IMR-90 (cell line): ENCODE data around the gene STARD13. TPM values are rescaled to one million over a fixed set of nuclear protein-coding genes. Genes with fewer than 3 reads are reported as not detected.

Experiments
- ATAC-seq: fragments of 200-7000 bp; cut with Tn5 transposase; 2 replicates; pipeline ENCODE4 v1.9.1; 2020; ENCODE audit warnings: low read depth, mild to moderate bottlenecking, moderate library complexity
- BruUV-seq: library from RNA; stranded (reverse); fragments of 400-500 nt; replicated peaks from 2 replicates; lab custom pipeline; 2021; lab: Mats Ljungman, UMichigan
- CTCF ChIA-PET: fragments of 300-600 bp; formaldehyde crosslinking; extraction: SDS; loops from one replicate; lab custom pipeline; 2021; ENCODE audit warnings: antibody characterized with exemption; lab: Yijun Ruan, JAX
- POLR2A ChIA-PET: fragments of 300-600 bp; sonication (Branson Sonifier 250); formaldehyde crosslinking; loops from one replicate; lab custom pipeline; 2022; ENCODE audit warnings: antibody characterized with exemption; ENCODE audit not compliant: unreplicated experiment; lab: Charles Lee
- DNase-seq: peaks from one replicate; pipeline ENCODE4 v3.0.0; 2013
- H2AFZ ChIP-seq: replicated peaks from 2 replicates; pipeline ENCODE3; 2013; ENCODE audit warnings: low read length, mild to moderate bottlenecking; ENCODE audit not compliant: poor library complexity
- H2AK5ac ChIP-seq: 2 replicates; pipeline ENCODE4 v1.6.1; 2013; ENCODE audit warnings: low read depth, low read length, inconsistent platforms
- H2AK9ac ChIP-seq: replicated peaks from 2 replicates; pipeline ENCODE3; 2013; ENCODE audit warnings: mild to moderate bottlenecking, low read depth, low read length, moderate library complexity; ENCODE audit not compliant: poor library complexity
- H2BK120ac ChIP-seq: 2 replicates; pipeline ENCODE4 v1.6.1; 2013; ENCODE audit warnings: low read depth, low read length, inconsistent platforms
- H2BK15ac ChIP-seq: 3 replicates; pipeline ENCODE4 v1.6.1; 2013; ENCODE audit warnings: low read depth, low read length, inconsistent platforms
- H2BK20ac ChIP-seq: 2 replicates; pipeline ENCODE4 v1.6.1; 2013; ENCODE audit warnings: low read depth, mild to moderate bottlenecking, inconsistent platforms, low read length, moderate library complexity
- H2BK5ac ChIP-seq: 2 replicates; pipeline ENCODE4 v1.6.1; 2013; ENCODE audit warnings: mild to moderate bottlenecking, low read depth, low read length, inconsistent platforms; ENCODE audit not compliant: poor library complexity, severe bottlenecking
- H3K14ac ChIP-seq: replicated peaks from 2 replicates; pipeline ENCODE4 v1.6.1; 2013; ENCODE audit warnings: low read depth, low read length, inconsistent platforms
- H3K18ac ChIP-seq: 2 replicates; pipeline ENCODE4 v1.6.1; 2013; ENCODE audit warnings: low read depth, low read length, control low read depth
- H3K23ac ChIP-seq: 2 replicates; pipeline ENCODE4 v1.6.1; 2013; ENCODE audit warnings: low read depth, low read length, inconsistent platforms
- H3K27ac ChIP-seq: 2 replicates; pipeline ENCODE4 v1.5.1; 2013; ENCODE audit warnings: mild to moderate bottlenecking, control low read depth, low read length; ENCODE audit not compliant: insufficient read depth
- H3K27me3 ChIP-seq: 2 replicates; pipeline ENCODE4 v1.6.1; 2013; ENCODE audit warnings: low read length; ENCODE audit not compliant: control insufficient read depth, insufficient read depth
- H3K36me3 ChIP-seq: 2 replicates; pipeline ENCODE4 v1.6.1; 2013; ENCODE audit warnings: low read length, mixed read lengths; ENCODE audit not compliant: control insufficient read depth, insufficient read depth
- H3K4ac ChIP-seq: 2 replicates; pipeline ENCODE4 v1.6.1; 2013; ENCODE audit warnings: low read depth, low read length, inconsistent platforms
- H3K4me1 ChIP-seq: 2 replicates; pipeline ENCODE4 v1.6.1; 2013; ENCODE audit warnings: low read length, mixed read lengths; ENCODE audit not compliant: control insufficient read depth, insufficient read depth
- H3K4me2 ChIP-seq: 2 replicates; pipeline ENCODE4 v1.6.1; 2013; ENCODE audit warnings: low read depth, mild to moderate bottlenecking, control low read depth, low read length, moderate library complexity
- H3K4me3 ChIP-seq: 2 replicates; pipeline ENCODE4 v1.5.1; 2013; ENCODE audit warnings: low read depth, mild to moderate bottlenecking, control low read depth, low read length, moderate library complexity; ENCODE audit not compliant: insufficient read depth
- H3K56ac ChIP-seq: 2 replicates; pipeline ENCODE4 v1.6.1; 2013; ENCODE audit warnings: low read length, inconsistent platforms; ENCODE audit not compliant: insufficient read depth; ENCODE audit errors: extremely low read depth
- H3K79me1 ChIP-seq, 2 experiments: 2 replicates each; pipeline ENCODE4 v1.6.1; 2013; ENCODE audit warnings: low read length in 2 of 2, inconsistent platforms in 1 of 2, low read depth in 1 of 2
- H3K9ac ChIP-seq: 2 replicates; pipeline ENCODE4 v1.6.1; 2013; ENCODE audit warnings: low read depth, low read length, control low read depth
- H3K9me1 ChIP-seq: 2 replicates; pipeline ENCODE4 v1.6.1; 2013; ENCODE audit warnings: low read length, inconsistent platforms; ENCODE audit not compliant: insufficient read depth
- H3K9me3 ChIP-seq: 2 replicates; pipeline ENCODE4 v1.6.1; 2013; ENCODE audit warnings: low read length; ENCODE audit not compliant: control insufficient read depth, insufficient read depth
- H4K20me1 ChIP-seq: 2 replicates; pipeline ENCODE4 v1.6.1; 2013; ENCODE audit warnings: low read length, inconsistent platforms; ENCODE audit not compliant: insufficient read depth
- H4K5ac ChIP-seq: 2 replicates; pipeline ENCODE4 v1.6.1; 2013; ENCODE audit warnings: mild to moderate bottlenecking, low read depth, low read length, control low read depth
- H4K8ac ChIP-seq, 2 experiments: 2 replicates each; pipeline ENCODE4 v1.6.1; 2013; ENCODE audit warnings: low read depth in 2 of 2, low read length in 2 of 2, control low read depth in 1 of 2, inconsistent platforms in 1 of 2
- H4K91ac ChIP-seq: 2 replicates; pipeline ENCODE4 v1.6.1; 2013; ENCODE audit warnings: low read depth, low read length, inconsistent platforms; ENCODE audit not compliant: insufficient read depth
- BHLHE40 ChIP-seq: fragments of 150-350 bp; IDR thresholded peaks from 2 replicates; pipeline ENCODE4 v1.6.1; 2016; ENCODE audit warnings: mild to moderate bottlenecking, low read depth, low read length
- CEBPB ChIP-seq: IDR thresholded peaks from 2 replicates; pipeline ENCODE4 v1.6.1; 2012; ENCODE audit warnings: low read depth, low read length, improper control_type of control experiment
- CHD1 ChIP-seq: IDR thresholded peaks from 2 replicates; pipeline ENCODE4 v1.6.1; 2012; ENCODE audit warnings: low read depth, low read length, improper control_type of control experiment
- CTCF ChIP-seq: conservative IDR thresholded peaks from 2 replicates; pipeline ENCODE4 v1.5.1; 2012; ENCODE audit warnings: mild to moderate bottlenecking, low read depth, low read length, improper control_type of control experiment
- ELK1 ChIP-seq: fragments of 150-350 bp; IDR thresholded peaks from 2 replicates; pipeline ENCODE4 v1.6.1; 2016; ENCODE audit warnings: low read depth, mild to moderate bottlenecking, low read length, moderate library complexity, borderline replicate concordance
- FOS ChIP-seq: fragments of 150-350 bp; IDR thresholded peaks from 2 replicates; pipeline ENCODE4 v1.6.1; 2016; ENCODE audit warnings: low read depth, low read length
- MAFK ChIP-seq: IDR thresholded peaks from 2 replicates; pipeline ENCODE4 v1.6.1; 2012; ENCODE audit warnings: low read depth, low read length, improper control_type of control experiment
- MAZ ChIP-seq: IDR thresholded peaks from 2 replicates; pipeline ENCODE4 v1.6.1; 2012; ENCODE audit warnings: low read depth, mild to moderate bottlenecking, low read length, improper control_type of control experiment, moderate library complexity, borderline replicate concordance
- MXI1 ChIP-seq: IDR thresholded peaks from 2 replicates; pipeline ENCODE4 v1.6.1; 2012; ENCODE audit warnings: low read depth, mild to moderate bottlenecking, low read length, moderate library complexity, borderline replicate concordance
- NFE2L2 ChIP-seq: fragments of 150-350 bp; IDR thresholded peaks from 2 replicates; pipeline ENCODE4 v1.6.1; 2016; ENCODE audit warnings: low read depth, mild to moderate bottlenecking, low read length
- POLR2A ChIP-seq: IDR thresholded peaks from 2 replicates; pipeline ENCODE4 v1.6.1; 2012; ENCODE audit warnings: mild to moderate bottlenecking, low read depth, low read length
- RAD21 ChIP-seq: IDR thresholded peaks from 2 replicates; pipeline ENCODE4 v1.6.1; 2012; ENCODE audit warnings: low read length, improper control_type of control experiment
- RCOR1 ChIP-seq: IDR thresholded peaks from 2 replicates; pipeline ENCODE4 v1.6.1; 2012; ENCODE audit warnings: mild to moderate bottlenecking, low read length, improper control_type of control experiment; ENCODE audit not compliant: insufficient replicate concordance
- RFX5 ChIP-seq: IDR thresholded peaks from 2 replicates; pipeline ENCODE4 v1.8.0; 2012; ENCODE audit warnings: low read depth, mild to moderate bottlenecking, low read length, moderate library complexity
- SMC3 ChIP-seq: fragments of 150-350 bp; IDR thresholded peaks from 2 replicates; pipeline ENCODE4 v1.6.1; 2016; ENCODE audit warnings: low read depth, mild to moderate bottlenecking, antibody characterized with exemption, low read length, moderate library complexity
- WGBS, 2 experiments: methylation state at CpG; one replicate each; pipeline versions ENCODE4 v1.1.5 to v1.1.7; 2013; ENCODE audit warnings: missing lambda C conversion rate in 2 of 2; ENCODE audit not compliant: insufficient read length in 1 of 2; ENCODE audit errors: extremely low coverage in 2 of 2; 5-methylcytosine and 5-hydroxymethylcytosine counted together
- dilution Hi-C: fragments of 300-500 bp; cut with HindIII; formaldehyde crosslinking; loops from one replicate; pipeline ENCODE4 v1.14.3; 2018; ENCODE audit warnings: low sequenced_read_pairs; ENCODE audit not compliant: unreplicated experiment
- in situ Hi-C: fragments of 300-500 bp; cut with MboI; formaldehyde crosslinking; loops from 3 replicates; pipeline ENCODE4 v1.14.3; 2019; ENCODE audit warnings: low sequenced_read_pairs, inconsistent platforms, mixed read lengths
- intact Hi-C: fragments of 100-400 bp; cut with micrococcal nuclease; formaldehyde crosslinking; loops from 2 replicates; pipeline ENCODE4 v1.10.0; 2022
- polyA plus RNA-seq, 3 experiments: library from polyadenylated mRNA; depleted of rRNA; stranded (reverse); fragments of >200 nt; gene quantifications; 2 replicates each; pipeline ENCODE4 v1.2.3, GENCODE V29; 2012; ENCODE audit warnings: low replicate concordance in 1 of 3
- total RNA-seq: library from RNA; depleted of rRNA; stranded (reverse); fragments of >200 nt; gene quantifications from 2 replicates; pipeline ENCODE4 v1.2.3, GENCODE V29; 2012
- TF ChIP-seq, protein P1 (sequence below): fragments of 150-350 bp; IDR thresholded peaks from 2 replicates; pipeline ENCODE4 v1.6.1; 2017; ENCODE audit warnings: mild to moderate bottlenecking, antibody characterized with exemption, low read length, low read depth

STARD13 gene
- total and polyA plus RNA-seq, 2 of the 4 experiments (the other 2 are of a cell fraction), result 23.6 to 46.6 TPM

GRCh38 chr13:33109271-33109697 lies 176.3 kb downstream of the STARD13 start:
- H2AFZ ChIP-seq, result no peak overlapping the region
- H3K4me2 ChIP-seq, result no peak overlapping the region
- in situ Hi-C loops, result no loop called here
- H3K9ac ChIP-seq, result peak overlapping the region; percentile 12; the same call in 1 of the 2 replicates
- H2BK5ac ChIP-seq, result peak overlapping the region; percentile 81
- H4K20me1 ChIP-seq, result peaks cover 11% of the 10 kb centered on the region; the same call in 1 of the 2 replicates
- TF ChIP-seq FOS (no peak), CEBPB (no peak), RAD21 (no peak), POLR2A (no peak), CTCF (no peak), MXI1 (no peak), MAZ (no peak), BHLHE40 (no peak), MAFK (no peak), CHD1 (no peak), RFX5 (no peak), RCOR1 (no peak), SMC3 (no peak), NFE2L2 (no peak), ELK1 (no peak)
- TF ChIP-seq, protein P1, sequence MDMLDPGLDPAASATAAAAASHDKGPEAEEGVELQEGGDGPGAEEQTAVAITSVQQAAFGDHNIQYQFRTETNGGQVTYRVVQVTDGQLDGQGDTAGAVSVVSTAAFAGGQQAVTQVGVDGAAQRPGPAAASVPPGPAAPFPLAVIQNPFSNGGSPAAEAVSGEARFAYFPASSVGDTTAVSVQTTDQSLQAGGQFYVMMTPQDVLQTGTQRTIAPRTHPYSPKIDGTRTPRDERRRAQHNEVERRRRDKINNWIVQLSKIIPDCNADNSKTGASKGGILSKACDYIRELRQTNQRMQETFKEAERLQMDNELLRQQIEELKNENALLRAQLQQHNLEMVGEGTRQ, result no peak
- peaks cover 36 to 68% of the 10 kb centered on the region in 2 experiments for H3K79me1 ChIP-seq
- peak overlapping the region; percentile 97; the same call in 2 of the 3 replicates for H2BK15ac ChIP-seq
- peak overlapping the region; percentile 72; the same call in 1 of the 2 replicates for H3K56ac ChIP-seq
- no peaks in the 10 kb centered on the region for H3K9me3 ChIP-seq
- BruUV-seq, result no TSS peak
- DNase-seq, result no peak
- H3K23ac ChIP-seq, result peak overlapping the region; percentile 93
- peaks cover 52% of the 10 kb centered on the region for H3K4me1 ChIP-seq
- peak overlapping the region; percentile 82 for H3K18ac ChIP-seq
- H2BK120ac ChIP-seq, result peak overlapping the region; percentile 89
- peak overlapping the region; percentile 41 to 77 for H4K8ac ChIP-seq
- peak overlapping the region; percentile 75 for H3K27ac ChIP-seq
- H2AK5ac ChIP-seq, result peak overlapping the region; percentile 97
- ATAC-seq, result no peak
- H2BK20ac ChIP-seq, result peak overlapping the region; percentile 88
- peaks cover 64% of the 10 kb centered on the region for H3K36me3 ChIP-seq
- WGBS, 2 experiments, result 42% methylated on average over 2 of the region's 2 CpGs; no CpG with 5 or more reads in 1 of the 2 experiments
- peak overlapping the region; percentile 88 for H3K14ac ChIP-seq
- H3K4ac ChIP-seq, result peak overlapping the region; percentile 94
- ChIA-PET CTCF (interaction anchor here (1.1 to 1.2 kb wide), 2 partner anchors 10 to 139 kb away, joined by 3 read pairs; no protein-coding TSS in a partner anchor), POLR2A (no interaction called here)
- intact Hi-C loops, result loop anchor here (5.0 kb wide), 2 partner anchors 433 to 462 kb away; no protein-coding TSS in a partner anchor
- dilution Hi-C loops, result no loop called here
- no peak overlapping the region for H2AK9ac ChIP-seq
- peaks cover 52% of the 10 kb centered on the region for H3K9me1 ChIP-seq
- peak overlapping the region; percentile 85 for H4K5ac ChIP-seq
- no peak overlapping the region for H3K4me3 ChIP-seq
- no peaks in the 10 kb centered on the region for H3K27me3 ChIP-seq
- H4K91ac ChIP-seq, result peak overlapping the region; percentile 95; the same call in 1 of the 2 replicates
